Fibroblast of upper back skin (primary cell): ENCODE results near the gene PLCXD3.
"Not testable (repeated sequence)": the region's sequence is repeated elsewhere in the genome, so short reads cannot be mapped to it uniquely, and the experiment has no call there.

Experiments
- DNase-seq: peaks from one replicate; pipeline ENCODE4 v3.0.0-alpha.2; 2013

PLCXD3 gene

GRCh38 chr5:41510176-41510831 is at the start of gene PLCXD3:
Gene PLCXD3, minus strand, starts transcription at chr5:41510601. Its CDS starts 75 bp downstream, at chr5:41510526.
- no peak for DNase-seq

- DNase-seq: no peak
Measured at GRCh38 chr5:41559184-41559583, 48.8 kb upstream of the PLCXD3 start.

GRCh38 chr5:41558295-41558694 is 47.9 kb upstream of the PLCXD3 start:
- no peak for DNase-seq

GRCh38 chr5:41547991-41548390 is 37.6 kb upstream of the PLCXD3 start:
- no peak for DNase-seq

GRCh38 chr5:41542183-41542582 is 31.8 kb upstream of the PLCXD3 start:
- no peak for DNase-seq

- DNase-seq: no peak
Measured at GRCh38 chr5:41539454-41539853, 29.1 kb upstream of the PLCXD3 start.

- no peak for DNase-seq
Measured at GRCh38 chr5:41537581-41537980, 27.2 kb upstream of the PLCXD3 start.

GRCh38 chr5:41532485-41532884 is 22.1 kb upstream of the PLCXD3 start:
- DNase-seq: no peak

- DNase-seq: peak; percentile 87
Measured at GRCh38 chr5:41527201-41527779, 16.9 kb upstream of the PLCXD3 start.

- peak; percentile 0 for DNase-seq
Measured at GRCh38 chr5:41526699-41527098, 16.3 kb upstream of the PLCXD3 start.

GRCh38 chr5:41524174-41524573 is 13.8 kb upstream of the PLCXD3 start:
- DNase-seq: no peak

GRCh38 chr5:41522193-41522786 is 11.9 kb upstream of the PLCXD3 start:
- no peak for DNase-seq

- DNase-seq: no peak
Measured at GRCh38 chr5:41519801-41520200, 9.4 kb upstream of the PLCXD3 start.

- no peak for DNase-seq
Measured at GRCh38 chr5:41517909-41518308, 7.5 kb upstream of the PLCXD3 start.

GRCh38 chr5:41511241-41511640 is 840 bp upstream of the PLCXD3 start:
- DNase-seq: no peak

GRCh38 chr5:41509399-41510175 is 814 bp downstream of the PLCXD3 start:
- no peak for DNase-seq

GRCh38 chr5:41508696-41509398 is 1.6 kb downstream of the PLCXD3 start:
- DNase-seq: no peak

- no peak for DNase-seq
Measured at GRCh38 chr5:41508186-41508585, 2.2 kb downstream of the PLCXD3 start.

GRCh38 chr5:41507501-41507900 is 2.9 kb downstream of the PLCXD3 start:
- DNase-seq: no peak

- no peak for DNase-seq
Measured at GRCh38 chr5:41503860-41504259, 6.5 kb downstream of the PLCXD3 start.

GRCh38 chr5:41503310-41503709 is 7.1 kb downstream of the PLCXD3 start:
- no peak for DNase-seq

- not testable (repeated sequence) for DNase-seq
Measured at GRCh38 chr5:41493490-41494126, 16.8 kb downstream of the PLCXD3 start.

GRCh38 chr5:41485533-41485932 is 24.9 kb downstream of the PLCXD3 start:
- no peak for DNase-seq
